BE2C (cell line): Measurements from ENCODE around the gene FGD4. TPM values are rescaled to one million over a fixed set of nuclear protein-coding genes. Genes with fewer than 3 reads are reported as not detected.

Experiments
- DNase-seq: peaks from one replicate; pipeline ENCODE4 v3.0.0-alpha.2; 2020
- H3K27me3 ChIP-seq: fragments of 250-450 bp; sonication (Bioruptor Pico); 2 replicates; pipeline ENCODE4 v1.5.1; 2020; ENCODE audit warnings: mild to moderate bottlenecking
- H3K36me3 ChIP-seq: fragments of 250-450 bp; sonication (Bioruptor Pico); 2 replicates; pipeline ENCODE4 v1.5.1; 2020; ENCODE audit warnings: mild to moderate bottlenecking
- H3K4me1 ChIP-seq: fragments of 250-450 bp; sonication (Bioruptor Pico); 2 replicates; pipeline ENCODE4 v1.5.1; 2020
- H3K4me3 ChIP-seq: 2 replicates; pipeline ENCODE4 v1.5.1; 2011; ENCODE audit warnings: low read depth, low read length
- H3K9me3 ChIP-seq: fragments of 250-450 bp; sonication (Bioruptor Pico); 2 replicates; pipeline ENCODE4 v1.5.1; 2020
- CTCF ChIP-seq: IDR thresholded peaks from 2 replicates; pipeline ENCODE4 v1.5.1; 2012; ENCODE audit warnings: mild to moderate bottlenecking, low read depth, low read length
- polyA plus RNA-seq: library from polyadenylated mRNA; unstranded; fragments of >200 nt; gene quantifications from one replicate; pipeline ENCODE4 v1.2.1, GENCODE V29; 2012; ENCODE audit warnings: low read depth, missing spikeins; ENCODE audit not compliant: insufficient read length, insufficient read depth

The FGD4 gene
- 2.5 TPM for polyA plus RNA-seq

GRCh38 chr12:32399370-32400113, at the start of gene FGD4:
Gene FGD4, plus strand, starts transcription at chr12:32399558.
- peaks cover 31% of the 10 kb centered on the region for H3K27me3 ChIP-seq
- peak; percentile 87 for DNase-seq
- H3K36me3 ChIP-seq, result no peaks in the 10 kb centered on the region
- no peaks in the 10 kb centered on the region for H3K4me1 ChIP-seq
- H3K4me3 ChIP-seq, result peak within 1 kb of the TSS; percentile 62
- no peaks in the 10 kb centered on the region for H3K9me3 ChIP-seq
- peak; percentile 47 for TF ChIP-seq CTCF

- no peaks in the 10 kb centered on the region for H3K4me1 ChIP-seq
- H3K4me3 ChIP-seq, result no peak overlapping the region
- H3K27me3 ChIP-seq, result no peaks in the 10 kb centered on the region
- H3K36me3 ChIP-seq, result peaks cover 8% of the 10 kb centered on the region; the same call in 1 of the 2 replicates
- TF ChIP-seq CTCF, result no peak
- DNase-seq, result no peak
- H3K9me3 ChIP-seq, result no peaks in the 10 kb centered on the region
These were observed 45.8 kb upstream of the FGD4 start for GRCh38 chr12:32353540-32353939.

- Histone ChIP-seq H3K27me3 (no peaks in the 10 kb centered on the region), H3K9me3 (no peaks in the 10 kb centered on the region), H3K4me1 (no peaks in the 10 kb centered on the region), H3K36me3 (peaks cover 3% of the 10 kb centered on the region; the same call in 1 of the 2 replicates), H3K4me3 (no peak overlapping the region)
- no peak for DNase-seq
- TF ChIP-seq CTCF, result no peak
These were observed 41.6 kb upstream of the FGD4 start for GRCh38 chr12:32357601-32358249.

- Histone ChIP-seq H3K4me3 (no peak overlapping the region), H3K4me1 (no peaks in the 10 kb centered on the region), H3K36me3 (no peaks in the 10 kb centered on the region), H3K9me3 (no peaks in the 10 kb centered on the region), H3K27me3 (no peaks in the 10 kb centered on the region)
- DNase-seq, result no peak
- TF ChIP-seq CTCF, result no peak
These were observed 38.4 kb upstream of the FGD4 start for GRCh38 chr12:32360956-32361355.

- Histone ChIP-seq H3K4me1 (no peaks in the 10 kb centered on the region), H3K36me3 (no peaks in the 10 kb centered on the region), H3K4me3 (no peak overlapping the region), H3K27me3 (no peaks in the 10 kb centered on the region), H3K9me3 (no peaks in the 10 kb centered on the region)
- no peak for DNase-seq
- no peak for TF ChIP-seq CTCF
These were observed 36.5 kb upstream of the FGD4 start for GRCh38 chr12:32362892-32363291.
